NCI-H2171 (cell line): ENCODE results near the gene AFF3.

ENCODE experiments used
- DNase-seq: peaks from one replicate; lab custom pipeline; 2025; lab: John Stamatoyannopoulos, UW

AFF3 gene

DNA sequence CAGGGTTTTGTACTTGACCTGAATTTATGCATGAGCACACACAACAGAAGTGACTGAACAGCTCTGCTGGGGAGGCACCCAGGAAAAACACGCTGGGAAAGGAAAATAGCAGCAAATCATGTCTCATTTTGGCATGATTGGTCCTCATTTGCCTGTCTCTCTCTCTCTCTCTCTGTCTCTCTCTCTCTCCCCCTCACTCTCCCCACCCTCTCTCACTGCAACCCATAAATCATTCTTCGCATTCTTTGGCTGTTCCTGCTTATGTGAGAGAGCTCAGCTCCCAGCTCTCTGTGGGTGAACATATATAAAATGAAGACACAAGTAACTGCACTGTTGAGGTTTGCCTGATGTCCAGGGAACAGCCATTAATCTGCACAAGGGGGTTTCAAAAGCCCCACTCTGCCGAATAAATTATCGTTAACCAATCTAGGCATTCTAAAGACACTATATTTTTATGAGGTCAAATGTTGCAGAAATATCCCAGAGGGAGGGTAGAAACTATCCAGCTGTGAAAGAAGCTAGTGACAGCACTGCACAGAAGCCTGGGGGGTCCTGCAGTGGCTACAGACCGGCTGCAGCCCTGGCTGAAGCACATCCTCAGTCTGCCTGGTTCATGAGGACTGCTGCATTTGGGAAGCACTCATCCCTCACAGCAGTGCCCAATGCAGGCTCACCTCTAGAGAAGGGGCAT is 260.3 kb downstream of the AFF3 start:
- no peak for DNase-seq

DNA sequence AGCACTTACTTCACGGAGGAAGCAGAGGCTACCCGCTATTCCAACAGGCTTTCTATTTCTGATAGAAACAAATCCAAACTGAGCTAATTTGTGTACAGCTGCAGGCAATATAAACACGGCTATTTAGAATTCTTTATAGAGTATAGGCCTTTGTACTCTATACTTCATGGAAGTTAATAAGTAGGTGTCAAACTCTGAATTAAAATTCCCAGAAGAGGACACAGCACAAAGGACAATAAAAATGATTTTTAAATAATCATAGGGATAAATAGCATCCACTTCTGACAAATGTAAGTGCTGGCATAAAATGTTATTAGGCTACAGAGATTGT is 261.5 kb downstream of the AFF3 start:
- no peak for DNase-seq

DNA sequence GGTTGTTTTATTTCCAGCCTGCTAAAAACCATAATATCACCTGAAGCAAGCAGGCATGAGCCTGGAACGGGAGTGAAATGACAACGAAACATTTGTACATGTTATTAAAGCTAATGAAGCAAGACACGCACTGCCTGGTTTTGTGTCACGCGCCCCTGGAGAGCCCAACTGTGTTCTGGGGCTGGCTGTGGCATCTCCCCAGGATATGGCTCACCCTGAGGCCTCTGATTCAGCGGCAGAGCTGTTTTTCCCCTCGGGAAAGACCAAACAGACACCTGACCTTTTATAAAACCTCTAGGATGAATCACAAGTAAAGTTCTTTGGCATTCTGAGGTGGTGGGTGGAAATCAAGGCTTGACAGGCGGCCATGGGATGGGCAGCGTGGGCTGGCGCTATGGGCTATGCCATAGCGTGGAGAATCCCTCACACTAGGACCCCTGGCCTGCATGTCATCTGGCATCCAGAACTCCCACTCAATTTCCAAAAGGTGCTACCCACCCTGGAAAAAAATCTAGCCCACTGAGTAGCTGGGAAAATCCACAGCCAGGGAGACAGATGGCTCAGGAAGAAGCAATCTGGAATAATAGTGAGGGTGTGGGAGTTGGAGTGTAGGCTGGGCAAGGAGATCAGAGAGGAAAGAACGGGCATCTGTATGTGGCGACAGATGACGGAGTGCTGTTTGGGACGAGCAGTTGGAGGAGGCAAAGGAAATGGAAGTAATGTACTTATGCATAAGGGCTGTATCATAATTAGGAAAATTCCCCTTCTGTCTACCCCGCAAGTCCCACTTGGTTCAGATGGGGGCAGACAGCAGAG is 262.0 kb downstream of the AFF3 start:
- peak; percentile 73 for DNase-seq

DNA sequence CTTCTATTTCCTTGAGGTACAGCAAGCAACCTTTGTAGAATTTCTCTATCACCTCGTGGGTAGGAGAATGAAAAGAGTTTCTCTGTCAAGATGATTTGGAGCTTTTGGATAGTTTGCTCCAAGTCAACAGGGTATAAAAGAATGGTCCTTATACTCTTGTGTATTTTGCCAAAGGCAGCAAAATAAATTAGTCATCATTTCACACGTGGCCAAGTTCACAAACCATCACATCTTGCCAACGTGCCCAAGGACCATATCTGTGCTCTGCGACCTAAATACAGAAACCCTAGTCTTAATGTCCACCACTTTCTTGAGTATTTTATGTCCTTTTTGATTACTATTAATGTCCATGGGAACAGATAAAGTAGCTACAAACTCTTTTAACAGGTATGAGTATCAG is 262.9 kb downstream of the AFF3 start:
- DNase-seq: no peak

DNA sequence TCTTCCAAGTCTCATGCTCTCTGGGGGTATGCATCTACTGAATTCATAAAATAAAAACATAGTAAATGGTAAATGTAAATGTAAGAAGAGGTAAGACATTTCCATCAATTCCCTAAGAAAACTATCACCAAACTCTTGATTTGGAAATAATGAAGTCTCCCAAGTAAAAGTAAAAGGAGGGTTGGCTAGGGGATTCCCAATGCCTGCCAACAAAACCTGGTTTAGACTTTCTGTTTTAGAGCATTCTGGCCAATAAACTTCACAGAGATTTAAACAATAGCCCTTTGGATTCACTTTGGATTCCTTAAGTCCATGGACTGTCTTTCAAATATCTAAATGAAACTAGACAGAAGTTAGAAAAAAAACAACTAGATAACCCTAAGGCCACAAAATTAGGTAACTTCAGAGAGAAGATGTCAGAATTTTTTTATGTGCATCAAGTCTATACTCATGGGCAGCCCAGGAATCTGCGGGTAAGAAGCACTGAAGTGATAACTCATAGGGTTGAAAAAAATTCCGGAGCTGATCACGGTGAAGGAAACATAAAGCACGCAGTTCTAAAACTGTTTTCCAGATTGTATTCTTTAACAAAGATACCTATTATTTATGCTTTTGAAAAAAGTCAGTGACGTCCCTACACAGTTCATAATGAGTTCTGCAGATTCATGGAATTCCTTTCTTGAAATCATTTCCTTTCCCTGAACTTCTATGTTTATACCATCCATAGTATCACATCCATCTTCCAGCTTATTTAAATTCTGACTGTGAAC is 263.6 kb downstream of the AFF3 start:
- DNase-seq: no peak

DNA sequence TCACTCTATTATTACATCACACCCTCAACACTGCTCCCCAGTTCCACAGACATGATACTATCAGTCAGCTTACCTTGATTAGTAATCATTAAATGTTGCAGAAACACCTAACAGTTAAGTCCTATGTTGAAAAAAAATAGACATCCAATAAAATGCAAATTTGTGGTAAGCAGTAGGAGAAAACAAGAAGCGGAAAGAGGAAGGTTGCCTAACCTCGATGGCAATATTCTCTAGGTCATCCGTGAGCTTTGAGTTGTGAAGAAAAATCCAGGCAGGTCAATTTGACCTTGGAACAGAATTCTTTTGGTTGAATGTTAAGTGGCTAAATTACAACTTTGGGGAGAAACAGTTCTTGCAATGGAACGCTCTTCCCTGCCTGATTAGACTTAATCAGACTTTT is 264.4 kb downstream of the AFF3 start:
- no peak for DNase-seq

DNA sequence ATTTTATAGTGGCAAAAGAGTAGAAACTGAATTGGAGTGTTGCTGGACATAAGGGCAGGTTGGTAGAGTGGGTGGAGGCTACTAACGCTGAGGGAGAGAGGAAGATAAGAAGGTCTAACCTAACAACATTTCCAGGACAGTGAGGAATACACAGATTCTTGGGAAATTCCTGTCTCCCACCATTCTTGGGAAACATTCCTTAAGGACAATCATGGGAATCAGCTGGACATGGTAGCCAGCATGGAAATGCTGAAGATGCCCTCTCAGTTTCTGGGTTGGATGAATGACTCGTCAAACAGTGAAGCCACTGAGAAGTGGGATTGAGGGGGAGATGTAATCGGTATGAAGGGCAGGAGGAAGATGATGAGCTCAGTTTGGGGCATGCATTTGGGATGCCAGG is 265.4 kb downstream of the AFF3 start:
- DNase-seq: no peak

DNA sequence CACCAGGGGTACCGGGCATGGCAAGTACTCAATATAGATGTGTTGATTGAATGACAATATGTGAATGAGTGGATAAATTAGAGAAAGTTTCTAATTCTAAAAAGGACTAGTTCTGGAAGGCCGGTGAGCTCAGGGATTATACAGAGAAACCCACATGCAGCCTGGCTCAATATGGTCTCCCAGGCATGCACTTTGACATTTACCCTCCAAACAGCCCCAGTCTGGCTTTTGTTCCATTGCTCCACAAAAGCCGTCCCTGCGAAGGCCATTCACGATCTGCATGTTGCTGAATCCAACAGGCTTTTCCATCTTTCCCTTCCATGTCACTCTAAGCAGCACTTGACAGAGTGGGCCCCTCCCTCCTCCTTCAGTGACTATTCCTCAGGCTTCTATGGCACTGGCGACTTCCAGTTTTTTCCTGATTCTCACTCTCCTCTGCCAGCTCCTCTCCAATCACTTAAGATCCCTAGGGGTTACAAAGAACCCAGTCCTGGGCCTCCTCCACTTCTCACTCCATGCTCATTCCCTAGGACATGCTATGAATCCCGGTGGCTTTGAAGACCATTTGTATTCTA is 266.7 kb downstream of the AFF3 start:
- no peak for DNase-seq

DNA sequence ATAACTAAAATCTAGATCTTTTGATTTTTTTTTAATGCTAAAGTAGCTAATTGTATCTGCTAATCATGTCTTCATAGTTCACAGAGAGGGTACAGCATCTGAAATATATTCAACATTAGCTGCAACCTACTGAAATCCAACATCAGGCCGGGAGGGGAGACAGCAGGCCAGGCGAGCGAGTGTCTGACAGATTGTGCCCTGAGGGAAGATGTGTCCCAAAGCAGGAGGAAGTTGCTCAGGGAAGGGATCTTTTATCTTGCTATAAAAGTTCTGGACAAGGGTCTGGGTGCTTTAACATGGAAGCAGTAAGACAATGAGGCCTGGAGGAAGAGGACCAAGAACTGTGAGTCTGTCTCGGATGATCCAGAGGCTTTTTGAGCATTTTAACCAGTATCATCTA is 274.1 kb downstream of the AFF3 start:
- DNase-seq: no peak

DNA sequence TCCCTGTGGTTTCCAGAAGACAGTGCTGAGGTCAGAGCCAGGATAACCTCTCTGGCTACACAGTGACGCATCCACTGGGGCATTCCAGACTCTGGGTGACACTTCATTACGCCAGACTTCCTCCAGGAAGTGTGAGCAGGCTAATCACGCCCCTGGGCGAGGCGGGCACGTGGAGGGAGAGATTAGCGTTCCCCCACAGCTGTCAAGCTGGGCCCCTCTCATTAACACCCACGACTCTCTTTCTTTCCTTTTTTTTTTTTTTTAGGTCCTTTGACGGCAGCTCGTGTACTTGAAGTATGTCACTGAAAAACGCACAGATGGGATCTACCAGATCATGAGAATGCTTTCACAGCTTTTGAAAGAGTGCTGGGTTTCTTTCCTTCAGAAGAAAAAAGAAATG is 274.6 kb downstream of the AFF3 start:
- peak; percentile 48 for DNase-seq

DNA sequence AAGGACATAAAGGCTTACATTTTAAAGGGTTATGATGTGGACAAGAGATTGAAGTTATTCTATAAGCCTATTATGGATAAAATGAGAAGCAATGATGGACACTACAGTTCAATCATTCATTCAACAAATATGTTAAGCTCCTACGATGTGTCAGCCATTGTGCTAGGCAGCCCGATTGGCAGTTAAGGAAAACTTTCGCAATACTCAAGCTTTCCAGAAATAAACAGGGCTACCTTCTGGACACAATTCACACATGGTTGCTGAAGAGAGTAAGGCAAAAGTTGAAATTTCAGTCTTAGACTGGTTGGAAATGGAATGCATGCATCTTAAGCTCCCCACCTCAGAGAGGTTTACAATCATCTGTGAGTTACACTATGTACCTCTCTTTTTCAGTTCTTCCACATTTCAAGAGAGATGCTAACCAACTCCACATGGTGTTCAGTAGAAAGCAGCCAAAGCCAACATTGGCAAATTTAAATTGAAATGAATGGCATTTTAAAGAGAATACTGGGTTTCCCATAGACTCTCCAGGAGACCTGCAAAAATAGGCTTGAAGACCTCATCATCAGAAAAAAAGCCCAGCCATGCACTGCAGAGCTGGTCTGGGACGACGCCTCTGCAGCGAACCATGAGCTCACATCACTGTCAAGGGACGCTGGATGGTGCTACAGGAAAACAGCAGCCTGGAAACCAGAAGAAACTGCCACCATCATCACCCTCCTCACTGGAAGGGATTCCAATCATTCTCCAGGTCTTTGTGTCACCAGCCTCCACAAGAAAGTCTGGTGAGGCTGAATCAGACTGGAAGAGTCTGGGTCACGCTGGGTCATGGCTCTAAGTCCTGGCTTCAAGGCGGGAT is 276.3 kb downstream of the AFF3 start:
- no peak for DNase-seq

DNA sequence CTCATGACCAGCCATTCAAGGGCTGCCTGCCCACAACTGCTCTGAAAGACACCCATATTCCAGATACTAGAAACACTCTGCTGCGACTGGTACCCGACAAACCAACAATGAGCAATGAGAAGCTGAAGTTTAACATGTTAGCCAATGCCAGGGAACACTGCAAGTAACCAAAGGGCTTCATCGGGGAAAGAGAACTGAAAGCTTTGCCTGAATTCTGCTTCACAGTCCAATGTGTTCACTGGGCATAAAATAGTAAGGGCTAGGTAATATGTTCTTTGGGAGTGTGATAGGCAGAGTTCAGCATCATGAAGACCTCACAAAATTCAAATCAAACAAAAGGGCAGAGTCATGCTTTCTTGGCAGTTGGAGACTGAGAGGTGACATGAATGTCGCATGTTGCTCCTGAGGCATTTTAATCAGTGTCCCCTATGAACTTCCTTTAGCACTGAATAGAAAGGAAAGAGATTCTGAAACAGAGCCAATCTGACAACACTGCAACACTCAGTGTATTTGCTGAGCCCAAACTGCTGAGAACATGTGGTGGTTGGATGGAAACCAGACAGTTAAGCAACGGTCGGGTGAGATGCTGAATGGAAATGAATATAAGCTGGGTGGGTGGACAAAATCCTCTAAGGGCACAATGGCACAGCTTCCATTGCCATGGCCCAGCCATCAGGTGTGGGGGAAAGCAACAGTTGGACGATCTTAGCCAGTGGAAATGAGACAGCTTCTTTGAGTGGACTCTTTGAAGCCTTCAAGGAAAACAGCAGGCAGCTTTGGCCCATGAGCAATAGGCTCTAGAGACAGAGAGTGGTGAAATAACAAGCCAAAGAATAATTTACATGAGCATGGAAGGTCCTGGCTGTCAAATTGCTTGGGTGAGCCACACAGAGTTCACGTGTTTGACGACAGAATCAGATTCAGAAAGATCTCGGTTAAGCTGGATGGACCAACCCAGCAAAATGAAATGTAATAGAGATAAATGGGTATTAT is 277.5 kb downstream of the AFF3 start:
- no peak for DNase-seq

DNA sequence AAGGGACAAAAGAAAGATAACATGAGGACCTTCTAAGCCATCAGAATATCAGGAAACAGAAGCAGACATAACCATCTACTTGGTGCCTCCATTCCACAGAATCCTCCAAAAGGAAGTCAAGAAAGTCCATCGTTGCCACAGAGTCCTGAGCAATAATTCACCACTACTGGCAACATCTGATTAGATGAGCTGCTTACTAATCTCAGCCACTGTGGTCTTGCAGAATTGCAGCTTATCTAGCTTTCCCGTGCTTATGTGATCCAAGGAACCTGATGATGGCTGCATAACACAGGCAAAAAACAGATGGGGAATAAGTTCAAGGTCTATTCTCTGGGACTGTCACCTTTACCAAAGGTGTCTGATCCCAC is 278.5 kb downstream of the AFF3 start:
- no peak for DNase-seq

DNA sequence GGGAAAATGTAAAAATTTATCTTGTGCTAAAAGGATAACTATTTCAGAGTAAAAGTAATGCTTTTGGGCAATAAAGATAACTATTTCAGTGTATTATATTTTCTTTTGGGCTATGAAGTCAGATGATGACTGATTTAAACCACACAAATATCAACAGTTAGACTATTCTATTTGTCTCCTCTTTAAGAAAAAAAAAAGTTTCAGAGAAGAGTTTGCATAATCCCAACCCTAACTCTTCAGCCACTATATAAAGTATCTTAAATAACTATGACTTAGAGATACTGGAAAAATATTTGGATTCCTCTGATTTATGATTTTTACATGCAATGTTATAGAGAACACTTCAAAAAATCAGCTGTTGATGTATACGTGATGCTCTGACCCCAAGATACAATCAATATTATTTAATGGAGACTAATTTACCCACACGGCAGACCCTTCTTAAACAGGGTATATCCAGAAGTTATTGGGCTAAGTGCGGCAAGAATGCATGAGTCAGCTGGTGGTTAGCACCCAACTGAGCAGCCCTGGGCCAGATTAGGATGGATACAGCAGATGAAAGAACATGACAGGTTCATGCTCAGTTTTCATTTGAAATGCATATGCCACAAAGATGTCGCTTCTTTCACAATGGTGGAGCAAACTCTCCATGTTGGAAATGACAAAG is 279.0 kb downstream of the AFF3 start:
- DNase-seq: no peak

DNA sequence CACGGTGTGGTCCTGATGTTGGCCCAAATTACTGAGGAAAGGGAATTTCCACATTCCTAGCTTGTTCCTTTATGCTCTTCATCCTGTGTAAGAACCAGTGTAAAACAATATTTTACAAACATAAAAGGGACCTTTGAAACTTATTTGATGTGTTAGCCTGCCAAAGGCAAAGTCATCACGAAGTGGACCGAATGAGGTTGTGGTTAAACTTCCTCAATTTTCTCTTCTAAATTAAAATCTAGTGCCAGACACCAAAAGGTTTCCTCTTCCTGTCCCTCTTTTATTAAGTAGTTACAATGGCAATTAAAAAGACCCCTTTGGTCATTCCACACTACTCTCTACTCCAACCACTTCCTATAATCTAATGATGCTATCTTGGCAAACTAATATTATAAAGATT is 279.8 kb downstream of the AFF3 start:
- DNase-seq: no peak

DNA sequence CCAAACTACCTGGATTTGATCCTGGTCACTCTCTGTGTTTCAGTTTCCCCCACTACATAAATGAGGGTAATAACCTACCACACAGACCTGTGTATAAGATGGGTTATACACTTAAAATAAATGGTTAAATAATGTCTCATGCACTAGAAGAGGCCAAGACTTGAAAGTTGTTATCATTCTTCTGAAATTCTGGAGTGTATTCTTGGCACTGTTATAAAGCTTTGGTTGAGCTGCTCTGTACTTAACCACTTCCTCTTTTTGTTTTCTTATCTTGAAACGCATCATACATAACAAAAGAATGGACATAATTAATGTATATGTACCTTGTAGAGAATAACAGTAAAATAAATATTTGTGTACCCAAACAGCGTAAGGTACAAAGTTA is 281.0 kb downstream of the AFF3 start:
- no peak for DNase-seq

DNA sequence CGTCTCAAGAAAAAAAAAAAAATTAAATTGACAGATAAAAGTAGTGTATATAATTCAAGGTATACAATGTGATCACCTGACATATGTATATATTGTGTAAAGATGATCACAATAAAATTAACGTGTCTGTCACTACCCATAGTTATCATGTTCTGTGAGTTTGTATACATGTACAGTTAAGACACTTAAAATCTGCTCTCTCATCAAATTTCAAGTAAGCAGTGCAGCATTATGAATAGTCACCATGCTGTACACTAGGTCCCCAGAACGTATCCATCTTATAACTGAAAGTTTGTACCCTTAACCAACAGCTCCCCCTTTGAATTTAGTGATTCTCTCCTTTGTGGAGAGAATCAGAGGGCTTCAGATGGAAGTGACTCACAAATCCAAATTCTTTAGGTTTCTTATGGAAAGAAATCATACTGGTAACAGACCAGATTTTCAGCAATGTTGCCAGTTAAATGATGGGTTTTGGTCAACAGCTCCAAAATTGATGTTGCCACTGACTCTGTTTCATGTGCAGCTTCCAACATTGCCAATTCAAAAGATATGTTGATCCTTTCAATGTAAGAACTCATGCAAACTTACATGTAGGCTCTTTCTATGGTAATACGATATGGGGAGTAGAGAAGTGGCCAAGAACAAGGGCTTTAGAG is 281.5 kb downstream of the AFF3 start:
- DNase-seq: no peak

DNA sequence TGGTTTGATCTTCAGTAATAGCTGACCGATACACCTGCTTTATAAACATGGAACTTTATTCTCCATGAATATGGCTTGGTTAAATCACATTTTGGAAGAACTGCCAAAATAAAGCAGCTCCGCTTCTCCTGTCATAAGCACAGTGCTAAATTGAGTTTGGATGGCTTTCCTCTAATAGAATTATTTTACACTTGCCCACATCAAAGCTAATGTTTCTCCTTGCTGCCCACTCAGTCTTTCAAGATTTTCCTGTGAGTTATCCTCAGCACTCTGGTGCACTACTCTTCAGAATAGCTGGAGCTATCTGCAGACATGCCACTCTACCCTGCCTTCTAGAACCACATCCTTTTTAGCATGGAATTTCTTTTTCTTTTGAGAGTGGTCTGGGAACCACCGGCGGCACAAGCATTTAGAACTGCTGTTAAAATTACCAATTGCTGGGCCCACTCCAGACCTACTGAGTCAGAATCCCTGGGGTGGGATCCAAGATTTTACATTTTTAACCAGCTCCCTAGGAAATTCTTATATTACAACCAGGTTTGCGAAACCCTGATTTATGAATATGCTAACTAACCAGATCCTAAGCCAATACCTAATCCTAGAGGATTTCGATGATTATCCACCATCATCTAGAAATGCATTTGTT is 283.3 kb downstream of the AFF3 start:
- DNase-seq: no peak

DNA sequence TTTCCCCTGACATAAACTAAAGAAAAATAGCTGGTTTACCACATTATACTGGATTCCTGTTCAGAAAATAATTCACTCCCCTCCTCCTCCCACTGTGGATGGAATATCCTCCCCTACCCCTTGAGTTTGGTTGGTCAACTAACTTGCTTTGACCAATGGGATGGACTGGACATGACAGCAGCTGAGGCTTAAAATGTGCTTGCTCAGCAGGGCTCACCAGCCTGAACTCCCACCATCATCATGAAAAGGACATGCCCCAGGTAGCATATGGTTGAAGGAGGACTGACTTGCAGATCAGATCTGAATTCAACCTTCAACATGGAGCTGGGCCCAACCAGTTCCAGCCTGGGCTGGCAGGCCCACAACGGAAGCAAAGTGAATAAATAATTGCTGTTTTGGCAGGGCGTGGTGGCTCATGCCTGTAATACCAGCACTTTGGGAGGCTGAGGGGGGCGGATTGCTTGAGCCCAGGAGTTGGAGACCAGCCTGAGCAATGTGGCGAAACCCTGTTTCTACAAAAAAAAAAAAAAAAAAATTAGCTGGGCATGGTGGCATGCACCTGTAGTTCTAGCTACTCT is 284.4 kb downstream of the AFF3 start:
- DNase-seq: no peak
